ENCODE results near the gene AUTS2.

DNA sequence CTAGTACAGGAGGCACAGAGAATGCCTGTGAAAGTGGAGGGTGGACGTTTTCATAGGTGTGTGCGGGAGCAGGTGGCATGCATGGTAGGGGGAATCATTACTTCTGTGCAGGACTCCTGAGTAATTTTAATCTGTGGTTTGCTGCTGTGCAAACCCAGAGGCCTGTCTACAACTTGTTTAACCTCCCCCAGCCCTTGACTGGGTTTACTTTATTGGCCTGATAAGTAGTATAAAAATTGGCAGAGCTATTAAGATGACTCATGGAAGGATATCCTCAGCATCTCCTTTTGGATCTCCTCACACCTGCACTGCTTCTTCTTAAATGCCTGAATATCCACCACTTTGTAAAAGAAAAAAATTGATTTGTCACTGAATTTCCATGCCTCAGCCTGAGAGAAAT, 104.8 kb downstream of the AUTS2 start:
- TF ChIP-seq POLR2AphosphoS5 (IDR thresholded peaks at IDR 0.05; ENCODE audit: low read depth, low read length) (no peak), POLR2A (IDR thresholded peaks at IDR 0.05; ENCODE audit: low read depth, low read length) (no peak)
